Activated T-cell treated with anti-CD3 and anti-CD28 coated beads, Interleukin-2, amount 50 U/mL, for 72 hours (primary cell): ENCODE data around the gene TSHZ2. TPM values are rescaled to one million over a fixed set of nuclear protein-coding genes. Genes with fewer than 3 reads are reported as not detected.

Experiments used
- ATAC-seq, 2 donors: fragments of 150-1000 bp; cut with Tn5 transposase; replicated peaks in 1 of 2; 2 replicates each; pipeline ENCODE4 v1.10.0; 2021; ENCODE audit warnings: moderate library complexity in 2 of 2, mild to moderate bottlenecking in 1 of 2
- DNase-seq, 2 donors: peaks; one replicate each; pipeline ENCODE4 v3.0.0; 2021 to 2022; ENCODE audit warnings: mixed read lengths in 1 of 2
- H3K27ac Mint-ChIP-seq: one replicate; pipeline ENCODE4 v1.8.0; 2022; ENCODE audit warnings: mild to moderate bottlenecking, moderate library complexity, mixed read lengths
- H3K27me3 Mint-ChIP-seq: one replicate; pipeline ENCODE4 v1.8.0; 2022; ENCODE audit warnings: low read depth, mixed read lengths
- H3K36me3 Mint-ChIP-seq, 2 donors: one replicate each; pipeline ENCODE4 v1.8.0; 2022; ENCODE audit warnings: mixed read lengths in 2 of 2, mild to moderate bottlenecking in 1 of 2; ENCODE audit not compliant: insufficient read depth in 2 of 2
- H3K4me1 Mint-ChIP-seq: one replicate; pipeline ENCODE4 v1.8.0; 2022; ENCODE audit warnings: low read depth, mixed read lengths
- H3K4me3 Mint-ChIP-seq, 2 donors: one replicate each; pipeline ENCODE4 v1.8.0; 2022; ENCODE audit warnings: mild to moderate bottlenecking in 2 of 2, mixed read lengths in 2 of 2, moderate library complexity in 2 of 2
- H3K9me3 Mint-ChIP-seq, 2 donors: one replicate each; pipeline ENCODE4 v1.8.0; 2022; ENCODE audit warnings: mixed read lengths in 2 of 2
- total RNA-seq, 2 donors: library from RNA; stranded (reverse); gene quantifications; one replicate each; pipeline ENCODE4 v1.2.3, GENCODE V29; 2022

The TSHZ2 gene
- total RNA-seq, 2 donors from 2014 or later: 29.3 to 56.7 TPM

- H3K27ac Mint-ChIP-seq: no peak overlapping the region
- ATAC-seq (no peak), DNase-seq (no peak)
- H3K36me3 Mint-ChIP-seq: peaks cover 2 to 4% of the 10 kb centered on the region in 2 donors
- no peaks in the 10 kb centered on the region for H3K4me1 Mint-ChIP-seq
- H3K27me3 Mint-ChIP-seq: no peaks in the 10 kb centered on the region
- H3K4me3 Mint-ChIP-seq: no peak overlapping the region
- H3K9me3 Mint-ChIP-seq: peaks cover 0 to 4% of the 10 kb centered on the region in 2 donors
Measured at GRCh38 chr20:53098621-53099020, 126.5 kb downstream of the TSHZ2 start.

- Mint-ChIP-seq H3K27ac (no peak overlapping the region), H3K4me3 (no peak overlapping the region), H3K27me3 (no peaks in the 10 kb centered on the region), H3K4me1 (no peaks in the 10 kb centered on the region), H3K9me3 (peaks cover 0 to 4% of the 10 kb centered on the region in 2 donors), H3K36me3 (peaks cover 2 to 4% of the 10 kb centered on the region in 2 donors)
- no peak for DNase-seq
- no peak for ATAC-seq
Measured at GRCh38 chr20:53099856-53100255, 127.7 kb downstream of the TSHZ2 start.

GRCh38 chr20:53100476-53100911 is 128.3 kb downstream of the TSHZ2 start:
- no peaks in the 10 kb centered on the region for H3K4me1 Mint-ChIP-seq
- H3K9me3 Mint-ChIP-seq: peaks cover 0 to 4% of the 10 kb centered on the region in 2 donors
- no peak for DNase-seq
- ATAC-seq: no peak
- peaks cover 2 to 4% of the 10 kb centered on the region in 2 donors for H3K36me3 Mint-ChIP-seq
- no peak overlapping the region for H3K4me3 Mint-ChIP-seq
- no peak overlapping the region for H3K27ac Mint-ChIP-seq
- no peaks in the 10 kb centered on the region for H3K27me3 Mint-ChIP-seq

GRCh38 chr20:53101992-53102760 is 130.0 kb downstream of the TSHZ2 start:
- no peaks in the 10 kb centered on the region for H3K27me3 Mint-ChIP-seq
- H3K36me3 Mint-ChIP-seq: peaks cover 2 to 4% of the 10 kb centered on the region in 2 donors
- no peak overlapping the region for H3K27ac Mint-ChIP-seq
- no peak overlapping the region for H3K4me3 Mint-ChIP-seq
- DNase-seq (no peak), ATAC-seq (no peak)
- H3K4me1 Mint-ChIP-seq: no peaks in the 10 kb centered on the region
- H3K9me3 Mint-ChIP-seq: peaks cover 0 to 4% of the 10 kb centered on the region in 2 donors

GRCh38 chr20:53103124-53103523 is 131.0 kb downstream of the TSHZ2 start:
- peaks cover 0 to 4% of the 10 kb centered on the region in 2 donors for H3K9me3 Mint-ChIP-seq
- H3K4me3 Mint-ChIP-seq: no peak overlapping the region
- ATAC-seq (no peak), DNase-seq (no peak)
- H3K4me1 Mint-ChIP-seq: no peaks in the 10 kb centered on the region
- H3K27me3 Mint-ChIP-seq: no peaks in the 10 kb centered on the region
- peaks cover 4% of the 10 kb centered on the region in 2 donors for H3K36me3 Mint-ChIP-seq
- H3K27ac Mint-ChIP-seq: no peak overlapping the region

GRCh38 chr20:53104884-53105283 is 132.7 kb downstream of the TSHZ2 start:
- no peaks in the 10 kb centered on the region for H3K4me1 Mint-ChIP-seq
- H3K9me3 Mint-ChIP-seq: no peaks in the 10 kb centered on the region
- no peak overlapping the region for H3K27ac Mint-ChIP-seq
- peaks cover 0 to 4% of the 10 kb centered on the region in 2 donors for H3K36me3 Mint-ChIP-seq
- DNase-seq (no peak), ATAC-seq (no peak)
- no peaks in the 10 kb centered on the region for H3K27me3 Mint-ChIP-seq
- no peak overlapping the region for H3K4me3 Mint-ChIP-seq

- DNase-seq (no peak), ATAC-seq (no peak)
- peaks cover 0 to 2% of the 10 kb centered on the region in 2 donors for H3K36me3 Mint-ChIP-seq
- H3K27me3 Mint-ChIP-seq: no peaks in the 10 kb centered on the region
- H3K9me3 Mint-ChIP-seq: peaks cover 0 to 9% of the 10 kb centered on the region in 2 donors
- no peak overlapping the region for H3K27ac Mint-ChIP-seq
- no peaks in the 10 kb centered on the region for H3K4me1 Mint-ChIP-seq
- H3K4me3 Mint-ChIP-seq: no peak overlapping the region
Measured at GRCh38 chr20:53116733-53117132, 144.6 kb downstream of the TSHZ2 start.

GRCh38 chr20:53122853-53123252 is 150.7 kb downstream of the TSHZ2 start:
- H3K27ac Mint-ChIP-seq: peak overlapping the region; percentile 47
- peaks cover 14% of the 10 kb centered on the region for H3K4me1 Mint-ChIP-seq
- no peaks in the 10 kb centered on the region for H3K36me3 Mint-ChIP-seq
- no peak for DNase-seq
- no peak overlapping the region for H3K4me3 Mint-ChIP-seq
- no peak for ATAC-seq
- no peaks in the 10 kb centered on the region for H3K27me3 Mint-ChIP-seq
- H3K9me3 Mint-ChIP-seq: no peaks in the 10 kb centered on the region

- H3K9me3 Mint-ChIP-seq: no peaks in the 10 kb centered on the region
- H3K36me3 Mint-ChIP-seq: no peaks in the 10 kb centered on the region
- no peaks in the 10 kb centered on the region for H3K27me3 Mint-ChIP-seq
- no peak overlapping the region for H3K4me3 Mint-ChIP-seq
- DNase-seq: no peak
- no peak for ATAC-seq
- H3K27ac Mint-ChIP-seq: no peak overlapping the region
- peaks cover 20% of the 10 kb centered on the region for H3K4me1 Mint-ChIP-seq
Measured at GRCh38 chr20:53124075-53124551, 152.0 kb downstream of the TSHZ2 start.

GRCh38 chr20:53124803-53125202 is 152.6 kb downstream of the TSHZ2 start:
- no peak overlapping the region for H3K4me3 Mint-ChIP-seq
- no peaks in the 10 kb centered on the region for H3K27me3 Mint-ChIP-seq
- ATAC-seq (no peak), DNase-seq (no peak)
- no peaks in the 10 kb centered on the region for H3K36me3 Mint-ChIP-seq
- H3K9me3 Mint-ChIP-seq: no peaks in the 10 kb centered on the region
- H3K4me1 Mint-ChIP-seq: peaks cover 23% of the 10 kb centered on the region
- no peak overlapping the region for H3K27ac Mint-ChIP-seq

- no peak overlapping the region for H3K27ac Mint-ChIP-seq
- no peak overlapping the region for H3K4me3 Mint-ChIP-seq
- H3K4me1 Mint-ChIP-seq: peaks cover 27% of the 10 kb centered on the region
- ATAC-seq (no peak), DNase-seq (no peak)
- no peaks in the 10 kb centered on the region for H3K9me3 Mint-ChIP-seq
- no peaks in the 10 kb centered on the region for H3K27me3 Mint-ChIP-seq
- no peaks in the 10 kb centered on the region for H3K36me3 Mint-ChIP-seq
Measured at GRCh38 chr20:53126185-53126584, 154.0 kb downstream of the TSHZ2 start.

- Mint-ChIP-seq H3K27me3 (no peaks in the 10 kb centered on the region), H3K36me3 (no peaks in the 10 kb centered on the region), H3K4me1 (peaks cover 34% of the 10 kb centered on the region), H3K27ac (peak overlapping the region; percentile 23), H3K4me3 (peak overlapping the region in 1 of 2 donors; percentile 2), H3K9me3 (no peaks in the 10 kb centered on the region)
- DNase-seq (no peak), ATAC-seq (no peak)
Measured at GRCh38 chr20:53127027-53127426, 154.9 kb downstream of the TSHZ2 start.

GRCh38 chr20:53128004-53128403 is 155.8 kb downstream of the TSHZ2 start:
- ATAC-seq (peak; percentile 26 to 40), DNase-seq (no peak)
- peaks cover 40% of the 10 kb centered on the region for H3K4me1 Mint-ChIP-seq
- peak overlapping the region; percentile 17 for H3K27ac Mint-ChIP-seq
- H3K27me3 Mint-ChIP-seq: peaks cover 6% of the 10 kb centered on the region
- H3K4me3 Mint-ChIP-seq: no peak overlapping the region
- no peaks in the 10 kb centered on the region for H3K9me3 Mint-ChIP-seq
- H3K36me3 Mint-ChIP-seq: no peaks in the 10 kb centered on the region

- Mint-ChIP-seq H3K27ac (no peak overlapping the region), H3K9me3 (no peaks in the 10 kb centered on the region), H3K4me1 (peaks cover 44% of the 10 kb centered on the region), H3K36me3 (peaks cover 0 to 2% of the 10 kb centered on the region in 2 donors), H3K4me3 (no peak overlapping the region), H3K27me3 (peaks cover 9% of the 10 kb centered on the region)
- DNase-seq (no peak), ATAC-seq (no peak)
Measured at GRCh38 chr20:53129563-53129962, 157.4 kb downstream of the TSHZ2 start.
